ENCODE measurements around the gene ZNF577.

- TF ChIP-seq TAF1 (IDR thresholded peaks at IDR 0.05; ENCODE audit: borderline replicate concordance, insufficient read depth, low read length) (no peak), SIN3A (IDR thresholded peaks at IDR 0.05; ENCODE audit: borderline replicate concordance, insufficient read depth, low read length) (no peak), POLR2AphosphoS5 (IDR thresholded peaks at IDR 0.05; ENCODE audit: low read depth, low read length) (no peak)
Measured at GRCh38 chr19:51916167-51916566, 28.4 kb upstream of the ZNF577 start.
